Chondrocyte (in vitro differentiated cells): ENCODE data around the gene PRRC2A. TPM values are rescaled to one million over a fixed set of nuclear protein-coding genes. Genes with fewer than 3 reads are reported as not detected.

Experiments used
- DNase-seq: peaks from one replicate; pipeline ENCODE4 v3.0.0; 2021; ENCODE audit warnings: mixed read lengths, low spot score
- H3K27ac Mint-ChIP-seq: one replicate; pipeline ENCODE4 v1.8.0; 2021; ENCODE audit warnings: mild to moderate bottlenecking, moderate library complexity, mixed read lengths; ENCODE audit not compliant: unreplicated experiment
- H3K27me3 Mint-ChIP-seq: 2 replicates; pipeline ENCODE4 v1.8.0; 2021; ENCODE audit warnings: low read depth, mixed read lengths
- H3K36me3 Mint-ChIP-seq: 2 replicates; pipeline ENCODE4 v1.8.0; 2021; ENCODE audit warnings: low read depth, mixed read lengths
- H3K4me1 Mint-ChIP-seq: 2 replicates; pipeline ENCODE4 v1.8.0; 2021; ENCODE audit warnings: low read depth, mild to moderate bottlenecking, mixed read lengths
- H3K4me3 Mint-ChIP-seq: one replicate; pipeline ENCODE4 v1.8.0; 2021; ENCODE audit warnings: mild to moderate bottlenecking, moderate library complexity, mixed read lengths; ENCODE audit not compliant: unreplicated experiment
- H3K9me3 Mint-ChIP-seq: 2 replicates; pipeline ENCODE4 v1.8.0; 2021; ENCODE audit warnings: low read depth, mixed read lengths
- total RNA-seq: library from RNA; stranded (reverse); gene quantifications from 3 replicates; pipeline ENCODE4 v1.2.1, GENCODE V29; 2021
- TF ChIP-seq, protein P1 (sequence below): fragments of 200-600 bp; sonication (generic); IDR thresholded peaks from 2 replicates; pipeline ENCODE4 v1.5.0; 2021; ENCODE audit warnings: antibody characterized with exemption, mild to moderate bottlenecking, moderate library complexity

The PRRC2A gene
- total RNA-seq, 1 donor from 2014 or later, result 156 TPM

- no peak within 1 kb of the TSS for H3K27ac Mint-ChIP-seq
- peaks cover 4% of the 10 kb centered on the region for H3K36me3 Mint-ChIP-seq
- DNase-seq, result no peak
- TF ChIP-seq, protein P1, sequence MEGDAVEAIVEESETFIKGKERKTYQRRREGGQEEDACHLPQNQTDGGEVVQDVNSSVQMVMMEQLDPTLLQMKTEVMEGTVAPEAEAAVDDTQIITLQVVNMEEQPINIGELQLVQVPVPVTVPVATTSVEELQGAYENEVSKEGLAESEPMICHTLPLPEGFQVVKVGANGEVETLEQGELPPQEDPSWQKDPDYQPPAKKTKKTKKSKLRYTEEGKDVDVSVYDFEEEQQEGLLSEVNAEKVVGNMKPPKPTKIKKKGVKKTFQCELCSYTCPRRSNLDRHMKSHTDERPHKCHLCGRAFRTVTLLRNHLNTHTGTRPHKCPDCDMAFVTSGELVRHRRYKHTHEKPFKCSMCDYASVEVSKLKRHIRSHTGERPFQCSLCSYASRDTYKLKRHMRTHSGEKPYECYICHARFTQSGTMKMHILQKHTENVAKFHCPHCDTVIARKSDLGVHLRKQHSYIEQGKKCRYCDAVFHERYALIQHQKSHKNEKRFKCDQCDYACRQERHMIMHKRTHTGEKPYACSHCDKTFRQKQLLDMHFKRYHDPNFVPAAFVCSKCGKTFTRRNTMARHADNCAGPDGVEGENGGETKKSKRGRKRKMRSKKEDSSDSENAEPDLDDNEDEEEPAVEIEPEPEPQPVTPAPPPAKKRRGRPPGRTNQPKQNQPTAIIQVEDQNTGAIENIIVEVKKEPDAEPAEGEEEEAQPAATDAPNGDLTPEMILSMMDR, result no peak
- no peaks in the 10 kb centered on the region for H3K27me3 Mint-ChIP-seq
- H3K9me3 Mint-ChIP-seq, result no peaks in the 10 kb centered on the region
- H3K4me3 Mint-ChIP-seq, result no peak within 1 kb of the TSS
- peaks cover 49% of the 10 kb centered on the region for H3K4me1 Mint-ChIP-seq
These were observed 35.1 kb downstream of the PRRC2A start, which contains the start of gene APOM for GRCh38 chr6:31655349-31656237. TSS of gene APOM (plus strand) at chr6:31655894. CDS start at chr6:31655967, 73 bp downstream.

- H3K9me3 Mint-ChIP-seq, result no peaks in the 10 kb centered on the region
- H3K4me3 Mint-ChIP-seq, result no peak overlapping the region
- H3K4me1 Mint-ChIP-seq, result peaks cover 51% of the 10 kb centered on the region
- no peak for DNase-seq
- TF ChIP-seq, protein P1, result no peak
- H3K27ac Mint-ChIP-seq, result peak overlapping the region; percentile 70
- no peaks in the 10 kb centered on the region for H3K27me3 Mint-ChIP-seq
- peaks cover 2% of the 10 kb centered on the region for H3K36me3 Mint-ChIP-seq
These were observed 37.1 kb downstream of the PRRC2A start for GRCh38 chr6:31657406-31658157.

DNA sequence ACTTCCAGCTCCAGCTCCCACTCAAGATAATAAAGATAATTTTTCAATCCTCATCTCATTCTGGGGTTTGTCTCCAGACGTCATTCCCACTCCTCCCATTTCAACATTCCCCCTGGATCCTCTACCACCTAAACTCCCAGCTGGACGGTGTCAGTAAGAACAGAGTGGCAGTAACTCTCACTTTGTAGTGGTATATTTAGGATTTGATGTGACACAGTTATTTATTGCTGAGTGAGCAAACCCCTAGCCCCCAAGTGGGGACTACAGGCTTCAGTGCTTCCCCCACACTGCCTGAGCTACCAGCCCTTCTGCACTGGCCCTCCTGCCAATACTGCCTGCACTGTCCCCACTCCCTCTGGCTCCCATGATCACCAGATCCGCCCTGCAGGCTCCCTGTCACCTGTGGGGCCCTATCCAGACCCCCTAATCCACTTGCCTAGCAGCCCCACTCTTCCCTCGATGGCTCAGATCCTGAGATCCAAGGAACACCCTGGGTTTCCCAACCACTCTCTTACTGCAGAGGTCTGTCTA is 37.7 kb downstream of the PRRC2A start:
- Mint-ChIP-seq H3K27ac (peak overlapping the region; percentile 70), H3K4me3 (peak overlapping the region; percentile 15), H3K4me1 (peaks cover 50% of the 10 kb centered on the region), H3K36me3 (peaks cover 2% of the 10 kb centered on the region), H3K9me3 (no peaks in the 10 kb centered on the region), H3K27me3 (no peaks in the 10 kb centered on the region)
- no peak for DNase-seq
- TF ChIP-seq, protein P1, result no peak

DNA sequence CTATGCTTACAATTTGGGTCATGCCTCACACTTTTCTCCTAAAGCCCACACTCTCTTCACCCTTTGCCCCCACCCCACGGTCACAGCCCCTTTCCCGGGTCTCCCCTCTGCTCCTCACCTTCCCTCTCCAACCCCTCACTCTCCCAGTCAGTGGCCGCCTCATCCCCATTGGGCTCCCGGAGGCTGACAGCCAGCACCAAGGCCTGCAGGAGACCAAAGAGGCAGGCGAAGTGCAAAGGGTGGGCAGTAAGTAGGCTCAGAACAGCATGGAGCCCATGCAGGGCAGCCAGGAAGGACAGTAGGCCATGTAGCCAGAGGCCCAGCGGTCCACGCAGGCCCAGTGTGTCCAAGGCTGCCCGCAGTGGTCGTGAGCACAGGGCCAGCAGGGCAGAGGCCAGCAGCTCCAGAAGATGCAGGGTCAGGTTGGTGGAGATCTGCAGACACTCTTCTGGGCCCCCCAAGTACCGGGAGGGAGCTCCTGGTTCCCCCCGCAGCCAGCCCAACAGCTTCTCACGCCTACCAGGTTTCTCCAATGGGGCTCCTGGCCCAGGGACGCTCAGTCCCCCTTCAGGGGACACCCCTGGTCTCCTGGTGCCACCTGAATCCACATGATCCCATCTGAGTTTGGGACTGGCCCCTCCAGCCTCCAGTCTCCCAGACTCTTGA is 38.6 kb downstream of the PRRC2A start:
- TF ChIP-seq, protein P1, result no peak
- H3K36me3 Mint-ChIP-seq, result peaks cover 2% of the 10 kb centered on the region
- H3K9me3 Mint-ChIP-seq, result no peaks in the 10 kb centered on the region
- H3K4me1 Mint-ChIP-seq, result peaks cover 55% of the 10 kb centered on the region
- H3K4me3 Mint-ChIP-seq, result peak overlapping the region; percentile 83
- DNase-seq, result no peak
- no peaks in the 10 kb centered on the region for H3K27me3 Mint-ChIP-seq
- H3K27ac Mint-ChIP-seq, result peak overlapping the region; percentile 79
